ENCODE measurements around the gene PHYKPL. TPM values are rescaled to one million over a fixed set of nuclear protein-coding genes. Genes with fewer than 3 reads are reported as not detected.

Gene PHYKPL
- total and polyA plus RNA-seq, 2 donors = 40.3 to 49.1 TPM

- no peak overlapping the region for H3K4me3 ChIP-seq (ENCODE audit: low read depth, low read length)
- H3K27ac ChIP-seq (ENCODE audit: low read depth) = no peak overlapping the region
- peaks cover 2% of the 10 kb centered on the region for H3K36me3 ChIP-seq (ENCODE audit: insufficient read depth)
- DNase-seq (ENCODE audit: extremely low spot score) = no peak
- H3K4me1 ChIP-seq (ENCODE audit: insufficient read depth) = no peaks in the 10 kb centered on the region
- 88% methylated on average over 5 of the region's 5 CpGs for WGBS
Measured at GRCh38 chr5:178218237-178218776, 14.3 kb downstream of the PHYKPL start.

GRCh38 chr5:178216779-178217178 is 15.8 kb downstream of the PHYKPL start:
- no peak overlapping the region for H3K4me3 ChIP-seq (ENCODE audit: low read depth, low read length)
- 95% methylated on average over 3 of the region's 3 CpGs for WGBS
- no peak for DNase-seq (ENCODE audit: extremely low spot score)
- H3K36me3 ChIP-seq (ENCODE audit: insufficient read depth) = peaks cover 2% of the 10 kb centered on the region
- no peaks in the 10 kb centered on the region for H3K4me1 ChIP-seq (ENCODE audit: insufficient read depth)
- no peak overlapping the region for H3K27ac ChIP-seq (ENCODE audit: low read depth)

- H3K36me3 ChIP-seq (ENCODE audit: insufficient read depth) = peaks cover 5% of the 10 kb centered on the region
- DNase-seq (ENCODE audit: extremely low spot score) = no peak
- 90% methylated on average over 5 of the region's 5 CpGs for WGBS
Measured at GRCh38 chr5:178216088-178216534, 16.5 kb downstream of the PHYKPL start.

DNA sequence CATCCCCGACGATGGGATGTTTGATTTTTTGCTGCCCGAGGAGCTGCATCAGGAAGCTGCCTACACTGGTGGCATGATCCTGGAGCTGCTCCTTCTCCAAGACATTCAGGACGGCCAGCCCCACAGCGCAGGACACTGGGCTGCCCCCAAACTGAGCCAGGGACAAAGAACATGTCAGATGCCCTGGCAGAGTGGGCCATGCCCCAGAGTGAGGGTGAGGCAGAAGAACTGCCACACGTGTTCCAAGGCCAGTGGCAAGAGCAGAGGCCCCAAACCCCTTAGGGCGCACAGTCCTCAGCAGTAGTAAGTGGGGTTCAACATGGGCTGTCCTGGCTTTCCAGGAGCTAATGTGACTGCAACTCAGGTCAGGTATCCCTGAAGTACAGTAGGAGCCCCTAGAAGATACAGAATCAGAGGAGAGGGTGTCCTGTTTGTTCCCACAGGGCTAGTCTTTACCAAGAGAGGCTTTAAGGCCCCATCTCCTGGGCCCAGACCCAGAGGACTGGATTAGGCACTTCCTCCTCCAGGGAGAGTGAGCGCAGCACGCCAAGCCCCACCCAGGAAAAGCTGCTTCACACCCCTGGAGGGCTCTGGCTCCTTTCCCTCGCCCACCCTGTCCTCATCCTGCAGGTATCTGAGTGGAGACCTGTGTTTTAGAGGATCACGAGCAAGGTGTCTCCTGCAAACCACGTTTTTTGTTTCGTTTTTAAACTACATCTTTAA is 17.2 kb downstream of the PHYKPL start:
- 78% methylated on average over 13 of the region's 13 CpGs for WGBS
- H3K27ac ChIP-seq (ENCODE audit: low read depth) = no peak overlapping the region
- no peaks in the 10 kb centered on the region for H3K4me1 ChIP-seq (ENCODE audit: insufficient read depth)
- no peak overlapping the region for H3K4me3 ChIP-seq (ENCODE audit: low read depth, low read length)
- peaks cover 8% of the 10 kb centered on the region for H3K36me3 ChIP-seq (ENCODE audit: insufficient read depth)
- no peak for DNase-seq (ENCODE audit: extremely low spot score)

More at GRCh38 chr5:178216088-178216534, 16.5 kb downstream of the PHYKPL start:
- Histone ChIP-seq H3K4me3 (ENCODE audit: low read depth, low read length) (no peak overlapping the region), H3K27ac (ENCODE audit: low read depth) (no peak overlapping the region), H3K4me1 (ENCODE audit: insufficient read depth) (no peaks in the 10 kb centered on the region)

GRCh38 chr5:178214160-178214803 is 18.3 kb downstream of the PHYKPL start:
- Histone ChIP-seq H3K27ac (ENCODE audit: low read depth) (no peak overlapping the region), H3K4me3 (ENCODE audit: low read depth, low read length) (no peak overlapping the region), H3K36me3 (ENCODE audit: insufficient read depth) (peaks cover 12% of the 10 kb centered on the region), H3K4me1 (ENCODE audit: insufficient read depth) (no peaks in the 10 kb centered on the region)
- WGBS = 93% methylated on average over 6 of the region's 6 CpGs
- DNase-seq (ENCODE audit: extremely low spot score) = no peak

DNA sequence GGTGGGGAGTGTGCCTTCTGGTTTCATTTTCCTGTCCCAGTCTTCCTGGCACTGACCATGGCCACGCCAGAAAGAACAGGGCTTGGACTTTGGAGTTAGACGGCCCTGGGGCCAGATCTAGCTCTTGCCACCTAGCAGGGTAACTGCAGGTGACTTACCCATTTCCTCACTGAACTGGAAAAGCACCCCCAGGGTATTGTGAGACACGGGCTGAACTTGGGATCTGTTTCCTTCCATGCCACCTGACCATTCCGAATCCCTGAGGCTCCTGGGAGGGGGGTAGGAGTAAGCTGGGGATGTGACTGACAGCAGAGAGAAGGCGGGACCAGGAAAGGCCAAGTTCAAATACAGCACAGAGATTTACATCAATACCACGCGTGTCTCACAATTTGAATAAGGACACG is 18.9 kb downstream of the PHYKPL start:
- Histone ChIP-seq H3K36me3 (ENCODE audit: insufficient read depth) (peaks cover 12% of the 10 kb centered on the region), H3K4me3 (ENCODE audit: low read depth, low read length) (no peak overlapping the region), H3K4me1 (ENCODE audit: insufficient read depth) (no peaks in the 10 kb centered on the region), H3K27ac (ENCODE audit: low read depth) (no peak overlapping the region)
- DNase-seq (ENCODE audit: extremely low spot score) = no peak
- WGBS = 70% methylated on average over 8 of the region's 8 CpGs

DNA sequence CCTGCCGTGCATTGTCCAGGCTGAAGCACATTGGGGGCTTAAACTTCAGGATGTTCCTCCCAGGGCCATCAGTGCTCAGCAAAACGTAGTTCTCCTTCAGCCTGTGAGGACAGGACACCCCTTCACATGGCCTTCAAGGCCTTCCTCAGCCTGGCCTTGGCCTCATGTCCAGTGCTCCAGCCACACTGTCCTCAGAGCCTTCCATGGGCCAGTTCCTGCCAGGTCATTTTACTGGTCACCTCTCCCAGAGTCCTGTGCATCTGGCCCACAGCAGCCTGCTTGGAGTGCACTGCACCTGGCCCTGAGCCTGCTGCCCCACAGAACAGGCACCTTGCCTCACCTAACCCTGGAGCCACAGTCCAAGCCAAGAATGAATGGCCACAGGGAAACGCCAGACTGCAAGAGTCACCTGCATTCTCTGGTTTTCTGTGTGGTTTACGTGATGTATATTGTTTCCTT is 19.6 kb downstream of the PHYKPL start:
- 66% methylated on average over 4 of the region's 4 CpGs for WGBS
- Histone ChIP-seq H3K4me1 (ENCODE audit: insufficient read depth) (no peaks in the 10 kb centered on the region), H3K4me3 (ENCODE audit: low read depth, low read length) (no peak overlapping the region), H3K27ac (ENCODE audit: low read depth) (no peak overlapping the region), H3K36me3 (ENCODE audit: insufficient read depth) (peaks cover 12% of the 10 kb centered on the region)
- DNase-seq (ENCODE audit: extremely low spot score) = no peak

DNA sequence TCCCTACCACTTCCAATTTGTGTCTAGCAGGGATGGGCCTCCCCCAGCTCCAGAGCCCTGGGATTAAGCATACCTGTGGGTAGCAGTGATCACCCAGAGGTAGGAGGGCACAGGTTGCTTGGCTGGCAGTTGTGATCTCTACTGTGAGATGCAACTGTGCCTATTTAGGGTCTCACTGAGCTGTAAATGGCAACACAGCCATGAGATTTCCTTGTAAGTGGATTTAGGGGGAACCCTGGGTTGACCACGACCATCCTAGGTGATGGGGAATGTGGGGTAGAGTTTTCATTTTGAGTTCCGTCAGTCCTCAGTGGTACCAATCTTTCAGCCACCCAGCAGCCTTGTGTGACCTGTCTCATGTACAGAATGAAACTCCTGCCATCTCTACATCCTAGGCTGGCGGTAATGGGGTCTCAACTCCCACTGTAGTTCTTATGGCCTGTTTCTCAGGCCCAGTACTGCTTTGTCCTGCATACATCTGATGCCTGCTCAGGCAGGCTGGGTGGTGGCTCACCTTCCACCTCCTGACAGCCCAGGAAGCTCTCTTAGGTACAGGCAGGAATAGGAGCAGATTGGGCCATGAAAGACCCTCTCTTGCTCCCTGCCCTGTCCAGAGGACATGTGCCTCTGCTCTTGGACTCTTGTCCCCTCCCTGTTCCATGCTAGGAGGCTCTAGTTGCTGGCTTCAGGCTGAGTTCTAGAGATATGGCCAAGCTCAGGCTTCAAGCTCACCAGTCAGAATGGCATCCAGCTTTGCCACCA is 20.2 kb downstream of the PHYKPL start:
- 90% methylated on average over 3 of the region's 3 CpGs for WGBS
- DNase-seq (ENCODE audit: extremely low spot score) = no peak
- peaks cover 12% of the 10 kb centered on the region for H3K36me3 ChIP-seq (ENCODE audit: insufficient read depth)
- H3K27ac ChIP-seq (ENCODE audit: low read depth) = no peak overlapping the region
- no peak overlapping the region for H3K4me3 ChIP-seq (ENCODE audit: low read depth, low read length)
- H3K4me1 ChIP-seq (ENCODE audit: insufficient read depth) = no peaks in the 10 kb centered on the region

DNA sequence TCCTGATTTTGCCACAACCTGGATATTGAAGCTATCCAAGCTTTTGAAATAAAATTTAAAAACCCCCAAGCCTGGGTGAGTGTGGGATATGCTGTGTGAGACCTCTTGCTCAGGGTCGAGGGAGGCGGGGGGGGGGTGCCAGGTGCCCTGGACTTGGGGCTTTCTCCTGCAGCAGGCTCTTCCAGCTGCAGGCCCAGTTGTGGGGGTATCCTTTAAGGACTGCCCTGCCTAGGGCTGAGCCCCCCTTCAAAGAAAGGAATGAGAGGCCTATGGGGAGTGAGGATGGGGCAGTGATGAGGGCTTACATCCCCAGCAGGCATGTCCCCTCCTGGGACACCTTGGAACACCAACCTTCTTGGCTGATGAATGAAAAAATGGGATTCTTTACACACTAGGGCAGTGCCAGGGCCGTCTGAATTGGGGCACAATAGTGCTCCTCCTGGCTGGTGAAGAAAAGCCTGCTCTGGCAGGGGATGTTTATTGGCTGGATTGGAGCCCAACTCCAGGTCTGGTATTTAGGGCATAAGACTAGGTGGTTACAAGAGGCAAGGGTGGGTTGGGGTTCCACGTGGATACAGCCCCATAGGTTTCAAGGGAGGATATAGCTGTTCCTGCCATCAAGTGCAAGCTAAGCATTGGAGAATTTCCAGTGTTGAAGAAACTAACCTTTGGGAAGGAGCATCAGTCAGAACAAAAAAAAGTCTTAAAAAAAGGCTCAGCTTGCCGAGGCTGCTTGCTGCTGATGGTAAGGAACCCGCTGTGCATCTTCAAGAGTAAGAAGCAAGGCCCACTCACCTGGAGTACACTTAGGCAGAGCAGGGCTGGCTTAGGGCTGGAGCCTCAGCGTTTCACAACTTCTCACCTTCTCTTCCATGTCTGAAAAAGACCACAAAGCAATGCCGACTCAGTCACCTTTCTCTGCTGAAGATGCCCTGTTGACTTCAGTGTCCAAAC is 21.2 kb downstream of the PHYKPL start:
- no peaks in the 10 kb centered on the region for H3K4me1 ChIP-seq (ENCODE audit: insufficient read depth)
- DNase-seq (ENCODE audit: extremely low spot score) = no peak
- peaks cover 12% of the 10 kb centered on the region for H3K36me3 ChIP-seq (ENCODE audit: insufficient read depth)
- no peak overlapping the region for H3K4me3 ChIP-seq (ENCODE audit: low read depth, low read length)
- no peak overlapping the region for H3K27ac ChIP-seq (ENCODE audit: low read depth)
- 66% methylated on average over 8 of the region's 8 CpGs for WGBS

DNA sequence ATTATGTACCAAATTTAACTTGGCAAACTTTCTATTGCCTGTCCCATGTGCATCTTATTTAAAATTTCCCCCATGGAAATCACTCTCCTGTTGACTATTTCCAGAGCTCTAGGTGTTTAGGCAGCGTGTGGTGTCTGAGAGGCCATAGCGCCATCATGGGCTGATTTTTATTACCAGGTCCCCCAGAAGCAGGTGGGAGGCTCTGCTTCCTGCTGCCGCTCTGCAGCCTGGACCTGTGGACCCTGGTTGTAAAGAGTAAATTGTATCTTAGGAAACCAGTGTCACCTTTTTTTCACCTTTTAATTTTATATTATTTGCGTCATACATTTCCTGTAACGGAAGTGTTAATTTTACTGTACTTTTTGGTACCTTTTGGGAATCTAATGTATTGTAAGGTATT is 21.9 kb downstream of the PHYKPL start:
- no peaks in the 10 kb centered on the region for H3K4me1 ChIP-seq (ENCODE audit: insufficient read depth)
- DNase-seq (ENCODE audit: extremely low spot score) = no peak
- WGBS = 89% methylated on average over 5 of the region's 5 CpGs
- no peak overlapping the region for H3K4me3 ChIP-seq (ENCODE audit: low read depth, low read length)
- H3K36me3 ChIP-seq (ENCODE audit: insufficient read depth) = peaks cover 12% of the 10 kb centered on the region
- H3K27ac ChIP-seq (ENCODE audit: low read depth) = no peak overlapping the region

DNA sequence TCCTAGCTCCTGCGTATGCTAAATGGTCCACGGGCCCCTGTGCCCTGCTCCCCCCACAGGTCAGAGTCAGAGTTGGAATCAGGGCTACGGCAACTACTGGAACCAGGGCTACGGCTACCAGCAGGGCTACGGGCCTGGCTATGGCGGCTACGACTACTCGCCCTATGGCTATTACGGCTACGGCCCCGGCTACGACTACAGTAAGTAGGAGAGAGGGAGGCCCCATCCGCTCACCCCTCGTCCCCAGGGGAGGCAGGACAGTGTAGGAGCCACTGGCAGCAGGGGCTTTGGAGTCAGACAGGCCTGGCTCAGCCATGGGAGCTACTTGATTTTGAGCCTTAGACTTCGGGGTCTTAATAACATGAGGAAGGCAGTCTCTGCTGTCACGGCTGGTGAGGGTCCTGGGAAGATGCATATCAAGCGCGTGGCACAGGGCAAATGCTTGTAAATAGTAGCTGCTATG is 22.5 kb downstream of the PHYKPL start:
- no peak overlapping the region for H3K27ac ChIP-seq (ENCODE audit: low read depth)
- H3K4me3 ChIP-seq (ENCODE audit: low read depth, low read length) = no peak overlapping the region
- DNase-seq (ENCODE audit: extremely low spot score) = no peak
- H3K4me1 ChIP-seq (ENCODE audit: insufficient read depth) = no peaks in the 10 kb centered on the region
- WGBS = 89% methylated on average over 18 of the region's 18 CpGs
- peaks cover 12% of the 10 kb centered on the region for H3K36me3 ChIP-seq (ENCODE audit: insufficient read depth)

DNA sequence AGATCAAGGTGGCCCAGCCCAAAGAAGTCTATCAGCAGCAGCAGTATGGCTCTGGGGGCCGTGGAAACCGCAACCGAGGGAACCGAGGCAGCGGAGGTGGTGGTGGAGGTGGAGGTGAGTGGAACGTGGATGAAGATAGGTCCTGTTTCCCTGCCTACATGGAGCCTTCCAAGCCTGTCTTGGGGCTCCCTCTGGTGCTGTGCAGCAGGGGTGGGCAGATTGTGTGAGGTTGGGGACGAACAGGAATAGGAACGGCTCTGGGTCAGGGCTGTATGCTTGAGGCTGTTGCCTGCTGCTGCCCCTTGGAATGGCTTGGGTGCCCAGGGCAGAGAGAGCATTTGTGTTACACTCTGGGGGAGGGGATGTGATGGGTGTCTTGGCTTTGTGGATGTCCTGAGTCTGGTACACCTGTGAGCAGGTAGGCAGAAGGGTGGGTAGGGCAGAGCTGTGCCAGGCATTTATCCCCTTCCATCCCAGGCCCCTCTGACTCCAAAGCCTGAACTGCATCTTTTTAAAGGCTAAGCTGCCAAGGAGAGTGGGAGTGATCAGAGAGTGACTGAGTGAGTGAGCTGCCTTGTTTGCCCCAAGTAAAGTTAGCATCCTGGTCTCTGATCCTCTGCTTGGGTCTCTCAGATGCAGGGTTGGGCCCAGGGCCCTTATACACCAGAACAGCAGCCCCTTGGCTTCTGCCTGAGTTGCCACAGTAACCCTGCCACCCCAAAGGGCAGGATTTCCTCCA is 23.1 kb downstream of the PHYKPL start:
- H3K36me3 ChIP-seq (ENCODE audit: insufficient read depth) = peaks cover 9% of the 10 kb centered on the region

More for the DNA sequence above, 23.1 kb downstream of the PHYKPL start:
- WGBS = 82% methylated on average over 8 of the region's 8 CpGs
- Histone ChIP-seq H3K4me3 (ENCODE audit: low read depth, low read length) (no peak overlapping the region), H3K27ac (ENCODE audit: low read depth) (no peak overlapping the region), H3K4me1 (ENCODE audit: insufficient read depth) (no peaks in the 10 kb centered on the region)
- DNase-seq (ENCODE audit: extremely low spot score) = no peak
